ENCODE results near the gene ANTXR2. TPM values are rescaled to one million over a fixed set of nuclear protein-coding genes. Genes with fewer than 3 reads are reported as not detected.

The ANTXR2 gene
- total and polyA plus RNA-seq, 2 donors from 2014 or later = 10.6 to 33.1 TPM

GRCh38 chr4:79857811-79858210 is 215.2 kb downstream of the ANTXR2 start:
- no peaks in the 10 kb centered on the region for H3K36me3 ChIP-seq (ENCODE audit: control insufficient read depth in 2 of 3, insufficient read depth in 3 of 3, low read length in 3 of 3)
- H3K4me1 ChIP-seq (ENCODE audit: control insufficient read depth in 2 of 3, insufficient read depth in 2 of 3, low read depth in 1 of 3, low read length in 3 of 3) = no peaks in the 10 kb centered on the region
- DNase-seq = no peak
- H3K9me3 ChIP-seq (ENCODE audit: control insufficient read depth in 2 of 3, insufficient read depth in 1 of 3, low read length in 3 of 3) = no peaks in the 10 kb centered on the region
- no peaks in the 10 kb centered on the region for H3K27me3 ChIP-seq (ENCODE audit: control insufficient read depth, insufficient read depth, low read length)
- H3K4me3 ChIP-seq (ENCODE audit: low read length in 3 of 3) = no peak overlapping the region
- no peak for TF ChIP-seq CTCF (IDR thresholded peaks at IDR 0.05; ENCODE audit: borderline replicate concordance, extremely low read depth, insufficient read depth)
- no peak overlapping the region for H3K9ac ChIP-seq (ENCODE audit: low read length in 3 of 3)
- no peak for FAIRE-seq
- H3K27ac ChIP-seq (ENCODE audit: low read depth in 2 of 2, low read length in 2 of 2) = no peak overlapping the region
- intact Hi-C loops (cut with DNase I) = no loop called here

DNA sequence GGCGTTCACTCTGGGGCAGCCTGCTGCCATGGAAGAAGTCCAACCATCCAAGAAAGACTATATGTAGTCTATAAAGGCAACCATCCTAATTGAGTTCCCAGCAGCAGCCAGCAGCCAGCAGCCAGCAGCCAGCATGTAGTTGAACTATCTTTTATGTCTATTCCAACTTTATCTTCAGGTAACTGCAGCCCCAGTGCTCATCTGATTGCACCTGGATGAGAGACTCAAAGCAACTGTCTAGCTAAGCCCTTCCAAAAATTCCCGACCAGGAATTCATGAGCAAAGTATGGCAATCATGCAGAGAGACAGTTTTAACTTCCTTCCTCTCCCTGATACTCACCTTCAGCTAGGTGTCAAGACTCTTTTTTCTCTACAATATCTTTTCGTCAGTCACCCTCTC is 216.8 kb downstream of the ANTXR2 start:
- intact Hi-C loops (cut with DNase I) = no loop called here
- Histone ChIP-seq H3K4me1 (ENCODE audit: control insufficient read depth in 2 of 3, insufficient read depth in 2 of 3, low read depth in 1 of 3, low read length in 3 of 3) (no peaks in the 10 kb centered on the region), H3K36me3 (ENCODE audit: control insufficient read depth in 2 of 3, insufficient read depth in 3 of 3, low read length in 3 of 3) (no peaks in the 10 kb centered on the region), H3K27me3 (ENCODE audit: control insufficient read depth, insufficient read depth, low read length) (no peaks in the 10 kb centered on the region), H3K9me3 (ENCODE audit: control insufficient read depth in 2 of 3, insufficient read depth in 1 of 3, low read length in 3 of 3) (no peaks in the 10 kb centered on the region), H3K4me3 (ENCODE audit: low read length in 3 of 3) (no peak overlapping the region), H3K27ac (ENCODE audit: low read depth in 2 of 2, low read length in 2 of 2) (no peak overlapping the region), H3K9ac (ENCODE audit: low read length in 3 of 3) (no peak overlapping the region)
- FAIRE-seq = no peak
- no peak for TF ChIP-seq CTCF (IDR thresholded peaks at IDR 0.05; ENCODE audit: borderline replicate concordance, extremely low read depth, insufficient read depth)
- DNase-seq = no peak

- Histone ChIP-seq H3K4me1 (ENCODE audit: control insufficient read depth in 2 of 3, insufficient read depth in 2 of 3, low read depth in 1 of 3, low read length in 3 of 3) (no peaks in the 10 kb centered on the region), H3K27me3 (ENCODE audit: control insufficient read depth, insufficient read depth, low read length) (no peaks in the 10 kb centered on the region), H3K36me3 (ENCODE audit: control insufficient read depth in 2 of 3, insufficient read depth in 3 of 3, low read length in 3 of 3) (no peaks in the 10 kb centered on the region), H3K4me3 (ENCODE audit: low read length in 3 of 3) (no peak overlapping the region), H3K9me3 (ENCODE audit: control insufficient read depth in 2 of 3, insufficient read depth in 1 of 3, low read length in 3 of 3) (no peaks in the 10 kb centered on the region), H3K27ac (ENCODE audit: low read depth in 2 of 2, low read length in 2 of 2) (no peak overlapping the region), H3K9ac (ENCODE audit: low read length in 3 of 3) (no peak overlapping the region)
- no peak for TF ChIP-seq CTCF (IDR thresholded peaks at IDR 0.05; ENCODE audit: borderline replicate concordance, extremely low read depth, insufficient read depth)
- DNase-seq (peak in 2 of 5 donors; percentile 26 to 64), FAIRE-seq (no peak)
- intact Hi-C loops (cut with DNase I) = no loop called here
Measured at GRCh38 chr4:79854856-79855502, 218.1 kb downstream of the ANTXR2 start.

- Histone ChIP-seq H3K27me3 (ENCODE audit: control insufficient read depth, insufficient read depth, low read length) (no peaks in the 10 kb centered on the region), H3K9ac (ENCODE audit: low read length in 3 of 3) (no peak overlapping the region), H3K9me3 (ENCODE audit: control insufficient read depth in 2 of 3, insufficient read depth in 1 of 3, low read length in 3 of 3) (no peaks in the 10 kb centered on the region), H3K4me3 (ENCODE audit: low read length in 3 of 3) (no peak overlapping the region), H3K4me1 (ENCODE audit: control insufficient read depth in 2 of 3, insufficient read depth in 2 of 3, low read depth in 1 of 3, low read length in 3 of 3) (no peaks in the 10 kb centered on the region), H3K27ac (ENCODE audit: low read depth in 2 of 2, low read length in 2 of 2) (no peak overlapping the region), H3K36me3 (ENCODE audit: control insufficient read depth in 2 of 3, insufficient read depth in 3 of 3, low read length in 3 of 3) (no peaks in the 10 kb centered on the region)
- FAIRE-seq = no peak
- TF ChIP-seq CTCF (IDR thresholded peaks at IDR 0.05; ENCODE audit: borderline replicate concordance, extremely low read depth, insufficient read depth) = no peak
- intact Hi-C loops (cut with DNase I) = no loop called here
- peak in 1 of 5 donors; percentile 57 for DNase-seq
Measured at GRCh38 chr4:79852305-79852730, 220.7 kb downstream of the ANTXR2 start.
